Liver (tissue), 9 donors: Measurements from ENCODE around the gene IGF2R. TPM values are rescaled to one million over a fixed set of nuclear protein-coding genes. Genes with fewer than 3 reads are reported as not detected.

Source experiments
- DNase-seq: peaks from one replicate; pipeline ENCODE4 v3.0.0-alpha.2; 2017; ENCODE audit warnings: low spot score
- H3K27ac ChIP-seq, 2 donors: one replicate each; pipeline ENCODE4 v1.7.0; 2013; ENCODE audit warnings: inconsistent platforms in 2 of 2, low read length in 2 of 2, control low read depth in 1 of 2, low read depth in 1 of 2, mild to moderate bottlenecking in 1 of 2
- H3K27me3 ChIP-seq, 4 donors: one replicate each; pipeline versions ENCODE4 v1.6.1 to v1.7.0; 2013; ENCODE audit warnings: low read length in 3 of 4, inconsistent platforms in 1 of 4, mild to moderate bottlenecking in 1 of 4, moderate library complexity in 1 of 4; ENCODE audit not compliant: control insufficient read depth in 4 of 4, insufficient read depth in 4 of 4
- H3K36me3 ChIP-seq, 4 donors: one replicate each; pipeline versions ENCODE4 v1.6.1 to v1.7.0; 2013; ENCODE audit warnings: low read length in 3 of 4, mild to moderate bottlenecking in 3 of 4, low read depth in 1 of 4, moderate library complexity in 1 of 4; ENCODE audit not compliant: control insufficient read depth in 4 of 4, insufficient read depth in 3 of 4
- H3K4me1 ChIP-seq, 4 donors: one replicate each; pipeline versions ENCODE4 v1.6.1 to v1.7.0; 2013; ENCODE audit warnings: low read length in 3 of 4, mild to moderate bottlenecking in 3 of 4, moderate library complexity in 1 of 4; ENCODE audit not compliant: control insufficient read depth in 4 of 4, insufficient read depth in 4 of 4
- H3K4me3 ChIP-seq, 3 donors: one replicate each; pipeline versions ENCODE4 v1.6.1 to v1.7.0; 2013; ENCODE audit warnings: low read length in 3 of 3, control low read depth in 1 of 3, low read depth in 1 of 3, mild to moderate bottlenecking in 1 of 3
- H3K9ac ChIP-seq, 2 donors: one replicate each; pipeline ENCODE4 v1.7.0; 2013; ENCODE audit warnings: low read length in 2 of 2, mild to moderate bottlenecking in 2 of 2, moderate library complexity in 2 of 2, control low read depth in 1 of 2, low read depth in 1 of 2
- H3K9me3 ChIP-seq, 4 donors: one replicate each; pipeline versions ENCODE4 v1.6.1 to v1.7.0; 2013; ENCODE audit warnings: low read length in 3 of 4; ENCODE audit not compliant: control insufficient read depth in 4 of 4
- ATF3 ChIP-seq: IDR thresholded peaks from 2 replicates; pipeline ENCODE4 v1.6.1; 2016; ENCODE audit warnings: antibody characterized with exemption
- CTCF ChIP-seq: fragments of 150-350 bp; IDR thresholded peaks from 2 replicates; pipeline ENCODE4 v1.5.1; 2017; ENCODE audit warnings: improper control_type of control experiment, low read depth, low read length; ENCODE audit not compliant: missing input control
- FOXA1 ChIP-seq: IDR thresholded peaks from 2 replicates; pipeline ENCODE4 v1.6.1; 2016; ENCODE audit warnings: antibody characterized with exemption
- FOXA2 ChIP-seq: IDR thresholded peaks from 2 replicates; pipeline ENCODE4 v1.6.1; 2016; ENCODE audit warnings: antibody characterized with exemption
- GABPA ChIP-seq, 2 donors: IDR thresholded peaks in 1 of 2; conservative IDR thresholded peaks in 1 of 2; 2 replicates each; pipeline ENCODE4 v1.6.1; 2016; ENCODE audit warnings: antibody characterized with exemption in 2 of 2, mild to moderate bottlenecking in 1 of 2, moderate library complexity in 1 of 2
- HNF4A ChIP-seq, 2 donors: conservative IDR thresholded peaks; 2 replicates each; pipeline ENCODE4 v1.6.1; 2016; ENCODE audit warnings: antibody characterized with exemption in 2 of 2, mild to moderate bottlenecking in 2 of 2
- HNF4G ChIP-seq: IDR thresholded peaks from 2 replicates; pipeline ENCODE4 v1.6.1; 2016; ENCODE audit warnings: antibody characterized with exemption
- JUND ChIP-seq, 2 donors: IDR thresholded peaks; 2 replicates each; pipeline ENCODE4 v1.6.1; 2016; ENCODE audit warnings: antibody characterized with exemption in 2 of 2
- MAX ChIP-seq: IDR thresholded peaks from 2 replicates; pipeline ENCODE4 v1.6.1; 2016; ENCODE audit warnings: antibody characterized with exemption
- RAD21 ChIP-seq, 2 donors: IDR thresholded peaks; 2 replicates each; pipeline ENCODE4 v1.6.1; 2016; ENCODE audit warnings: antibody characterized with exemption in 2 of 2, mild to moderate bottlenecking in 2 of 2
- RXRA ChIP-seq, 2 donors: IDR thresholded peaks; 2 replicates each; pipeline ENCODE4 v1.6.1; 2017 to 2018; ENCODE audit warnings: antibody characterized with exemption in 2 of 2, mild to moderate bottlenecking in 1 of 2
- SP1 ChIP-seq: IDR thresholded peaks from 2 replicates; pipeline ENCODE4 v1.6.1; 2018; ENCODE audit warnings: antibody characterized with exemption, mild to moderate bottlenecking
- TAF1 ChIP-seq: conservative IDR thresholded peaks from 2 replicates; pipeline ENCODE4 v1.6.1; 2016; ENCODE audit warnings: antibody characterized with exemption, mild to moderate bottlenecking
- YY1 ChIP-seq: IDR thresholded peaks from 2 replicates; pipeline ENCODE4 v1.6.1; 2016; ENCODE audit warnings: antibody characterized with exemption, mild to moderate bottlenecking
- ZBTB33 ChIP-seq: IDR thresholded peaks from 2 replicates; pipeline ENCODE4 v1.6.1; 2016; ENCODE audit warnings: antibody characterized with exemption
- WGBS: extraction: QIAGEN DNeasy Blood & Tissue Kit; methylation state at CpG from one replicate; pipeline ENCODE4 v1.1.7; 2013; 5-methylcytosine and 5-hydroxymethylcytosine counted together
- polyA plus RNA-seq, 2 donors: library from polyadenylated mRNA; stranded (reverse) in 1 of 2; unstranded in 1 of 2; fragments of 200-250 nt in 1 of 2; fragments of >200 nt in 1 of 2; fragmentation: Nextera tagmentation in 1 of 2; extraction: Ambion mirVana in 1 of 2; gene quantifications; one replicate each; pipeline versions ENCODE4 v1.2.1 to v1.2.3, GENCODE V29; 2013 to 2015
- total RNA-seq, 2 donors: library from RNA; depleted of rRNA; stranded (reverse); fragments of >200 nt; gene quantifications; one replicate each; pipeline ENCODE4 v1.2.3, GENCODE V29; 2014
- TF ChIP-seq, protein P1 (sequence below): IDR thresholded peaks from 2 replicates; pipeline ENCODE4 v1.6.1; 2016; ENCODE audit warnings: antibody characterized with exemption, mild to moderate bottlenecking
- donor health status: healthy.
- donor health status: healthy.
- donor health status: healthy.
- donor health status: healthy.
- donor health status: healthy.

IGF2R gene
- total and polyA plus RNA-seq, 4 donors, result 16.6 to 84.9 (median 45.7) TPM

GRCh38 chr6:160127270-160128124 is 158.6 kb downstream of the IGF2R start:
- Histone ChIP-seq H3K4me3 (no peak overlapping the region), H3K9ac (no peak overlapping the region), H3K27ac (peak overlapping the region; percentile 63 to 71), H3K4me1 (peaks cover 6 to 52% (median 32%) of the 10 kb centered on the region in 4 donors), H3K9me3 (no peaks in the 10 kb centered on the region), H3K27me3 (no peaks in the 10 kb centered on the region), H3K36me3 (peaks cover 0 to 14% (median 2%) of the 10 kb centered on the region in 4 donors)
- TF ChIP-seq RAD21 (IDR thresholded peaks at IDR 0.05) (no peak), MAX (peak; percentile 85), TAF1 (no peak), GABPA (IDR thresholded peaks at IDR 0.05 in 1 of 2, conservative IDR thresholded peaks at IDR 0.05 in 1 of 2) (no peak), ATF3 (no peak), RXRA (IDR thresholded peaks at IDR 0.05) (peak; percentile 13 to 42), CTCF (no peak), HNF4A (conservative IDR thresholded peaks at IDR 0.05) (peak in 1 of 2 donors; percentile 25), YY1 (peak; percentile 48), HNF4G (no peak)
- TF ChIP-seq, protein P1, sequence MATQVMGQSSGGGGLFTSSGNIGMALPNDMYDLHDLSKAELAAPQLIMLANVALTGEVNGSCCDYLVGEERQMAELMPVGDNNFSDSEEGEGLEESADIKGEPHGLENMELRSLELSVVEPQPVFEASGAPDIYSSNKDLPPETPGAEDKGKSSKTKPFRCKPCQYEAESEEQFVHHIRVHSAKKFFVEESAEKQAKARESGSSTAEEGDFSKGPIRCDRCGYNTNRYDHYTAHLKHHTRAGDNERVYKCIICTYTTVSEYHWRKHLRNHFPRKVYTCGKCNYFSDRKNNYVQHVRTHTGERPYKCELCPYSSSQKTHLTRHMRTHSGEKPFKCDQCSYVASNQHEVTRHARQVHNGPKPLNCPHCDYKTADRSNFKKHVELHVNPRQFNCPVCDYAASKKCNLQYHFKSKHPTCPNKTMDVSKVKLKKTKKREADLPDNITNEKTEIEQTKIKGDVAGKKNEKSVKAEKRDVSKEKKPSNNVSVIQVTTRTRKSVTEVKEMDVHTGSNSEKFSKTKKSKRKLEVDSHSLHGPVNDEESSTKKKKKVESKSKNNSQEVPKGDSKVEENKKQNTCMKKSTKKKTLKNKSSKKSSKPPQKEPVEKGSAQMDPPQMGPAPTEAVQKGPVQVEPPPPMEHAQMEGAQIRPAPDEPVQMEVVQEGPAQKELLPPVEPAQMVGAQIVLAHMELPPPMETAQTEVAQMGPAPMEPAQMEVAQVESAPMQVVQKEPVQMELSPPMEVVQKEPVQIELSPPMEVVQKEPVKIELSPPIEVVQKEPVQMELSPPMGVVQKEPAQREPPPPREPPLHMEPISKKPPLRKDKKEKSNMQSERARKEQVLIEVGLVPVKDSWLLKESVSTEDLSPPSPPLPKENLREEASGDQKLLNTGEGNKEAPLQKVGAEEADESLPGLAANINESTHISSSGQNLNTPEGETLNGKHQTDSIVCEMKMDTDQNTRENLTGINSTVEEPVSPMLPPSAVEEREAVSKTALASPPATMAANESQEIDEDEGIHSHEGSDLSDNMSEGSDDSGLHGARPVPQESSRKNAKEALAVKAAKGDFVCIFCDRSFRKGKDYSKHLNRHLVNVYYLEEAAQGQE, result peak; percentile 15
- WGBS, result 68% methylated on average over 16 of the region's 16 CpGs
- DNase-seq, result peak; percentile 19

DNA sequence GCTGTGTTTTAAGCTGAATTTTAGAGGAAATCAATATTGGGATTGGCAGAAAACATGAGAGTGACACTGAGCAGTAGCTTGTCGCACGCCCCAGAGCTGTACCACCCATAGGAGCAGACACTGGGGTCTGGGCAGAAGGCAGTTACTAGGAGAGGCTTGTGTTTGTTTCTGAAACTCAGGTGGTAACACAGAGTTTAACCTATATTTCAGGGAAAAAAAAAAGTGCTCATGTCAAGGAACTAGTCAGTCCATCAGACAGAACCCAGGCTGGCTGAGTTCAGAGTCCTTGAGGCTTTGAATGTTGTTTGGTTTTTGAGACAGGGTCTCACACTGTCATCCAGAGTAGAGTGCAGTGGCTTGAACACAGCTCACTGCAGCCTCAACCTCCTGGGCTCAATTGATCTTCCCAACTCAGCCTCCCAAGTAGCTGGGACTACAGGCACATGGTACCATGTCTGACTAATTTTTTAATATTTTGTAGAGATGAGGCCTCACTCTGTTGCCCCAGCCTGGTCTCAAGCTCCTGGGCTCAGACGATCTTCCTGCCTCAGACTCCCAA is 159.3 kb downstream of the IGF2R start:
- Histone ChIP-seq H3K27me3 (no peaks in the 10 kb centered on the region), H3K4me3 (no peak overlapping the region), H3K36me3 (peaks cover 0 to 18% (median 2%) of the 10 kb centered on the region in 4 donors), H3K9me3 (no peaks in the 10 kb centered on the region), H3K4me1 (peaks cover 7 to 58% (median 37%) of the 10 kb centered on the region in 4 donors), H3K27ac (peak overlapping the region; percentile 63 to 71), H3K9ac (no peak overlapping the region)
- WGBS, result 60% methylated on average over 3 of the region's 3 CpGs
- DNase-seq, result peak; percentile 33
- no peak for TF ChIP-seq MAX
- no peak for TF ChIP-seq RAD21 (IDR thresholded peaks at IDR 0.05)
- TF ChIP-seq FOXA1, result no peak
- no peak for TF ChIP-seq SP1
- no peak for TF ChIP-seq JUND (IDR thresholded peaks at IDR 0.05)
- TF ChIP-seq FOXA2, result no peak
- TF ChIP-seq RXRA (IDR thresholded peaks at IDR 0.05), result peak in 1 of 2 donors; percentile 0
- no peak for TF ChIP-seq GABPA (IDR thresholded peaks at IDR 0.05 in 1 of 2, conservative IDR thresholded peaks at IDR 0.05 in 1 of 2)
- no peak for TF ChIP-seq ZBTB33
- TF ChIP-seq, protein P1, result peak; percentile 1
- TF ChIP-seq HNF4A (conservative IDR thresholded peaks at IDR 0.05), result no peak
